ENCODE data around the gene EPG5.

The EPG5 gene

GRCh38 chr18:45913276-45913675, 53.9 kb downstream of the EPG5 start:
- no peak for DNase-seq

DNA sequence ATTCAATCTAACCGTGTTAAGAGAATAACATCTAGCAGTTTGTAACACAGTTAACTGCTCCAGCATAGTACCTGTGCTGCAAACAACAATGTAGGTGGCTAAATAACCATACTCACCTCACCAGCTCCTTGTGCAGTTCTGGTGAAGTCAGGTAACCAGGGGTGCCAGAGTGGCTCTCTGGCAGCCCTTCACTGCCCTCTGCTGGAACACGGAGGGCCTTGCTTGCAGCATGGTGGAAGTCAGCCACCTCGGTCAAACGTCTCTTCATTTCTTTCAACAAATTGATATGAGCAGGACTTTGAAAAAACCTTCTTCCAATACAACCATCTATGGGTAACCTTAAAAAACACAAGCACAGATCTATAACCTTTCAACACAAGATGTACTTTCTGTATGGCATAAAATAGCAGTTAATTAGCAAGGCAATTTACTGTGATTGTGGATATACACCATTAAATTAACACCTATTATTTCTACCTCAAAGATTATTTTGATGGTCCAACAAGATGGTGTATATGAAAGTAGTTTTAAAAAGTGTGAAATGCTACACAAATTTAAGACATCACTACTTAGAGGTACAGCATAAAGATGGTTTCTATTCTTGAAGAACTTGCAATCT, 56.6 kb downstream of the EPG5 start:
- DNase-seq: peak; percentile 45

- no peak for DNase-seq
Observed at GRCh38 chr18:45901654-45902210, 65.4 kb downstream of the EPG5 start.

DNA sequence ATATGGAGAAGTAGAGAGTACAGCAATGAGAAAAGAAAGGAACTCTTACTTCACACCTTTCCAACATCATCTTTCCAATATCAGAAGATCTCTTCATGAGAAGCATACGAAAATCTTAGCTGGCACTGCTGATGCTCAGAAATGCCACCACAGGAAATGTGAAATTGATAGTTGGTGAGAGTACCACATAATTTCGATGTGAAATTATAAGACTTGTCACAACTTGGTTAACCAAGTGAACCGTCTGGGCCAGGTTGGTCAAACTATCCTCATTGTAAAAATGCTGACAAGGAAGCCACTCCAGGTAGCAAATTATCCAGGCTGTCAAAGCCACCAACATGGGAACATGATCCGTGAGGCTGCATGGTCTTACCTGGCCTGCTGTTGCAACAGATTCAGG, 66.5 kb downstream of the EPG5 start:
- no peak for DNase-seq

GRCh38 chr18:45896991-45897390, 70.1 kb downstream of the EPG5 start:
- no peak for DNase-seq

DNA sequence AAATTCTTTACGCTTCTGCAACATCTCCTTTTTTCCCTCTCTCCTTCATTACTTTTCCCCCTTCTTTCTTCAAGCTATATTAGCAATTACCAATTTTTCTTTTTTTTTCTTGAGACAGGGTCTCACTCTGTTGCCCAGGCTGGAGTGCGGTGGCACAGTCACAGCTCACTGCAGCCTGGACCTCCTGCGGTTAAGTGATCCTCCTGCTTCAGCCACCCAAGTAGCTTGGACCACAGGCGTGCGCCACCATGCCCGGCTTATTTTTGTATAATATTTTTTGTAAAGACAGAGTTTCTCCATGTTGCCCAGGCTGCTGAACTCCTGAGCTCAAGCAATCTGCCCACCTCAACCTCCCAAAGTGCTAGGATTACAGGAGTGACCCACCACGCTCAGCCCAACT, 70.7 kb downstream of the EPG5 start:
- DNase-seq: no peak

GRCh38 chr18:45895339-45895738, 71.8 kb downstream of the EPG5 start:
- DNase-seq: no peak

DNA sequence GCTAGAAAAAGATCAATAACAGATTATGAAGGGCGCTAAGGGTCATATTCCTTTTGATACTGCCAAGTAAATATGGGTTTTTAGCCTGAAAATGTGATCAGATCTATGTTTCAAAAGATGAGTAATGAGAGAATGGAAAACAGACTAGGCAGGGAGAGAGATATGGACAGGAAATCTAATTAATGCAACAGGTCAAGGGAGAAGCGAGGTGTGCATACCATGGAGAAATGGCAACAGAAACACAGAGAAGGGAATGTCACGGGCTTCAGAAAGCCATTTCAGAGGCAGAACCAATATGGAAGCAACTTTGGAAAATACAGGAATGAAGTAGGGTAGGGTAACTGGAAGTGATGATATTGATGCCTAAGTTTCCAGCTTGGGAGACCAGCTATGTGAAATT, 72.3 kb downstream of the EPG5 start:
- DNase-seq: no peak

GRCh38 chr18:45891806-45892205, 75.3 kb downstream of the EPG5 start:
- no peak for DNase-seq

DNA sequence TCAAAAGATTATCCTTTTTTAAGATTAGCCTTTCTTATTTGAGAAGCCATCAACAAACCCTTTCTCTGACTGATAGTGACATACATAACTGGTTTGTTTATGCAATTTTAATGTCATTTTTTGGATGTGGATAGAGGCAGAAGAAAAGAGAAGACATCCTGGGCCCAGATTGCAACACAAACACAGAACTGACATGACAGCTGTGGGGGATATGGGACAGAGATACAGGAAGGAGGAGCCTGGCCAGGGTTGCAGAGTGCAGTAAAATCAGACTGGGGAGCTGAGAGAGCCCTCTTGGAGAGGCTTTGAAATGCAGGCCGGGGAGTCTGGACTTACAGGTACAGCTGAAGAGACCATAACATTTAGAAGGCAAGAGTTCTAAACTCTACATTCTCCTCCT, 76.5 kb downstream of the EPG5 start:
- no peak for DNase-seq

DNA sequence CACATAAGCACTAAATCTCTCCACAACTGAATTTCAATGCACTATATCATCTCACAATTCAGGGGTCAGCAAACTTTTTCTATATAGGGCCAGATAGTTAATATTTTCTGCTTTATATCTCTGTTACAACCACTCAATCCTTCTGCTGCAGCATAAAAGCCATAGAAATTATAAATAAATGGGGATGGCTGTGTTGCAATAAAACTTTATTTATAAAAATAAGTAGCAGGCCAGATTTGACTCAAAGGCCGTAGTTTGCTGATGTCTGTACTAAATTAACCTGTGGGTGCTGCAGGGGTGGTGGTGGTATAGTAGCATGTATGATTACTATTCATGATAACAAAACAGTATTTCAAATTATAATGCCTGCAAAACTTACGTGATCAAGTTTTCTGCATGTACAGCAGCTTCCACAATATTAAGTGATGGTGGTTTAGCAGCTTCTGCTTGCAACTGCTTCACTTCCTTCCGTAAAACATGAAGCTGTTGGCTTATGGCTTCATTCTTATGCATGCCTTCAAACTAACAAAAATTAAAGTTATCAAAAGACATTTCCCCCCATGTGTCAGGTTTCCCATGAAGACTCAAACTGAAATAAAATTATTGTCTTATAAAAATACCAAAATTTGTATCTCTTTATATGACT, 77.6 kb downstream of the EPG5 start:
- DNase-seq: no peak

DNA sequence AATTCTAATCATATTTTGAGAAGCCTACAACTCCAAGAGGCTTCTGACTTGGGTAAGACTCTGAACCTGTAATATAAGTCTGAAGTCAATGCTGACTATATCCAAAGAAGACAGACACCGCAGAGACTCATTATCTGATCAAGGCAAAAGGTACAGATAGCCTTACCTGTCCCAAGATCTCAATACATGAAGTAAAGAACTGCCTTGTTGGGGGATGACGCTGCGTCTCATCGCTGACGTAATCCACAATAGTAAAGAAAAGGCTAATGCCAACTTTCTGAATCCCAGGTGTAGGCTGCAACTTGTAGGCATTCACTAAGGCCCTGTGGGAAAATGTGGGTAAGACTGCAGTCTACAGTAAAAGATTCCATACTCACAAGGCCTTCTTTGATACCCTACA, 79.5 kb downstream of the EPG5 start:
- no peak for DNase-seq

- DNase-seq: no peak
Observed at GRCh38 chr18:45880876-45881558, 86.1 kb downstream of the EPG5 start.

GRCh38 chr18:45879681-45880655, 87.2 kb downstream of the EPG5 start:
- DNase-seq: peak; percentile 57

GRCh38 chr18:45877403-45877802, 89.7 kb downstream of the EPG5 start:
- DNase-seq: no peak

- no peak for DNase-seq
Observed at GRCh38 chr18:45876161-45876560, 91.0 kb downstream of the EPG5 start.

DNA sequence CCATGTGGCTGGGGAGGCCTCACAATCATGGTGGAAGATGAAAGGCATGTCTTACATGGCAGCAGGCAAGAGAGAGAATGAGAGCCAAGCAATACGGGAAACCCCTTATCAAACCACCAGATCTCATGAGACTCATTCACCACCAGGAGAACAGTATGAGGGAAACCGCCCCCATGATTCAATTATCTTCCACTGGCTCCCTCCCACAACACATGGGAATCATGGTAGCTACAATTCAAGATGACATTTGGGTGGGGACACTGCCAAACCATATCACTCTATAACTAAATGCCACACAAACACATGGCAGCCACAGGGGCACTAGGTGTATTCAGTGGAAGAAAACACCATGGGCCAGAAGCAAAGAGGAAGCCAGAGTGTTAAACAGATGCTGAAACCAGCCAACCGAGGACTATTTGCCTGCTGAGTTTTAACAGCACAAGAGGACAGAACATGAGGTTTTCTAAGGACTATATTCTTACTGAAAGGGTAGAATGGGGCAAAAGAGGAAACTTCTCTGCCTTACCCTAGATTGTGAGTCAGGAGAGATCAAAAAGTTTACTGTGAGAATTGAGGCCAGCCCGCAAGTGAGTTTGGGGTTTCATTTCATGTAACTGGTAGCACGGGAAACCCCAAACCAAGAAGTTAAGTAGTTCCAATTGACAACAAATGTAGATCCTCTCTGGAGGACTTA, 92.5 kb downstream of the EPG5 start:
- DNase-seq: peak; percentile 33

- no peak for DNase-seq
Observed at GRCh38 chr18:45871431-45872084, 95.6 kb downstream of the EPG5 start.

DNA sequence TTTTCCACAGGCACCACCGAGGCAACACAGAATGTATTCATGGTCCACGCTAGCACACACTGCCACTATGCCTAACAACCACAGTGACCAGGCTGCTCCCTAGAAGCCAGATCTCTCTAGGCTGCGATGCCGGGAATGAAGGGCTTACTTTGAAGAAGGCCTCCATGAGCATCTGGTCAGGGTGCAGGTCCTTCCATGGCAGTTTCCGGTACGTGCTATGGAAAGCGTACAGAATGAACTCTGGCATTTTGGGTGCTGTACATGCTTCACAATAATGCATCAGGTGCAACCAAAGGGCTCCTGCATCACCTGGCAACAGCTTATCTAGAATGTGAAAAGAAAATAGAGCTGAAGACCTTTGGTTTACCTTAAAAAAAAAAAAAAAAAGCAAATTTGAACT, 96.7 kb downstream of the EPG5 start:
- no peak for DNase-seq

- DNase-seq: no peak
Observed at GRCh38 chr18:45865466-45865865, 101.7 kb downstream of the EPG5 start.

DNA sequence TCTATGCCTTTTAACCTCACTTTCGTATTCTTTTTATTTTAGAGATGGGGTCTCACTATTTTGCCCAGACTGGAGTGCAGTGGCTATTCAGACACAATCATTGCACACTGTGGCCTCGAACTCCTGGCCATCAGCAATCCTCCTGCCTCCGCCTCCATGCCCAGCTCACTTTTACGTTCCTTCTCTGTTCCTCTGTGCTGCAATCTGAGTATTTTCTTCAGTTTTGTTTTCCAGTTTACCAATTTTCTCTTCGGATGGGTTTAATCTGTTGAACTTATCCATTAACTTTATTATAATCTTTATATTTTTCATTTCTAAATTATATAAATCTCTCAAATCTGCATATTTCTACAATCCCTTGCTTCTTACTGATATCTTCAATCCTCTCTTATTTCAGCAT, 103.0 kb downstream of the EPG5 start:
- DNase-seq: no peak

DNA sequence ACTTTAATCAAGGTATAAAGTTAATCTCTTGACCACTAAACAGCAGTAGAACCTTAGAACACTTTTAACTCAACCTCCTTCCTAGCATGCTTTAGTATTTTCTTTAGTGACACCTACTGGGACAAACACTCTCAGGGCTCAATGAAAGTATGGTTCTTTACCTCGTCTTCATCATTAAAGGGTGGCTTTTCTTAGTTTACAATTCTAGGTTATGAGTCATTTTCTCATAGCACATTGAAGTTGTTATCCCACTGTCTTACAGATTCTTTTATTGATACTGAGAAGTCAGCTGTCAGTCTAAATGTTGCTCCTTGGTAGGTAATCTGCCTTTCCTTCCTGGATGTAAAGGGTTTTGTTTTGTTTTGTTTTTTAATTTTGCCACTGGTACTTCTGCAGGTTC, 103.7 kb downstream of the EPG5 start:
- no peak for DNase-seq

All from activated CD4-positive, alpha-beta T cell treated with anti-CD3 and anti-CD28 coated beads for 1 hour (primary cell).